OCI-LY7 (cell line): ENCODE results near the gene HPSE. TPM values are rescaled to one million over a fixed set of nuclear protein-coding genes. Genes with fewer than 3 reads are reported as not detected.
A peak's percentile ranks its signal among the peaks of the same experiment; 100 is the strongest.

ENCODE experiments used
- BruUV-seq: library from RNA; stranded (reverse); fragments of 400-500 nt; replicated peaks from 2 replicates; lab custom pipeline; 2021; lab: Mats Ljungman, UMichigan
- CTCF ChIA-PET: fragments of 300-600 bp; sonication (Branson Sonifier 250); formaldehyde crosslinking; loops from one replicate; lab custom pipeline; 2022; ENCODE audit warnings: antibody characterized with exemption; ENCODE audit not compliant: unreplicated experiment; lab: Charles Lee
- POLR2A ChIA-PET: fragments of 300-600 bp; sonication (Branson Sonifier 250); formaldehyde crosslinking; loops from one replicate; lab custom pipeline; 2022; ENCODE audit warnings: antibody characterized with exemption; lab: Charles Lee
- DNase-seq: peaks from one replicate; pipeline ENCODE4 v3.0.0-alpha.2; 2015; ENCODE audit warnings: low spot score
- H2AFZ ChIP-seq: fragments of 200-600 bp; sonication (generic), shearing (Covaris generic); 2 replicates; pipeline ENCODE4 v1.6.1; 2014; ENCODE audit warnings: mild to moderate bottlenecking, antibody characterized with exemption, low read length, moderate library complexity
- H3K27ac ChIP-seq: fragments of 200-600 bp; sonication (generic); 2 replicates; pipeline ENCODE4 v1.5.1; 2014; ENCODE audit warnings: mixed run types, low read depth, mild to moderate bottlenecking, moderate library complexity, low read length, inconsistent platforms; ENCODE audit not compliant: poor library complexity, severe bottlenecking
- H3K36me3 ChIP-seq: fragments of 200-600 bp; sonication (generic); 2 replicates; pipeline ENCODE4 v1.6.1; 2014; ENCODE audit warnings: mild to moderate bottlenecking, antibody characterized with exemption, low read length, moderate library complexity, mixed read lengths; ENCODE audit not compliant: insufficient read depth
- H3K4me1 ChIP-seq: fragments of 200-600 bp; sonication (generic); 2 replicates; pipeline ENCODE4 v1.5.1; 2014; ENCODE audit warnings: mild to moderate bottlenecking, low read length; ENCODE audit not compliant: insufficient read depth, poor library complexity, severe bottlenecking
- H3K4me2 ChIP-seq: fragments of 200-600 bp; sonication (generic); 2 replicates; pipeline ENCODE4 v1.6.1; 2014; ENCODE audit warnings: mild to moderate bottlenecking, low read length
- H3K4me3 ChIP-seq: fragments of 200-600 bp; sonication (generic); 2 replicates; pipeline ENCODE4 v1.5.1; 2014; ENCODE audit warnings: mild to moderate bottlenecking, low read depth, low read length; ENCODE audit not compliant: poor library complexity, severe bottlenecking
- H3K79me2 ChIP-seq: fragments of 200-600 bp; sonication (generic); 2 replicates; pipeline ENCODE4 v1.6.1; 2016; ENCODE audit warnings: low read depth, mild to moderate bottlenecking, low read length, moderate library complexity, mixed read lengths; ENCODE audit not compliant: insufficient read depth
- H3K9me2 ChIP-seq: fragments of 200-600 bp; sonication (generic); 2 replicates; pipeline ENCODE4 v1.6.1; 2016; ENCODE audit warnings: mild to moderate bottlenecking, low read length, mixed read lengths; ENCODE audit not compliant: insufficient read depth
- H3K9me3 ChIP-seq: fragments of 200-600 bp; sonication (generic); 2 replicates; pipeline ENCODE4 v1.6.1; 2014; ENCODE audit warnings: mild to moderate bottlenecking, mixed run types, low read length, mixed read lengths
- H4K20me1 ChIP-seq: fragments of 200-600 bp; sonication (generic); 2 replicates; pipeline ENCODE4 v1.6.1; 2014; ENCODE audit warnings: mild to moderate bottlenecking, antibody characterized with exemption, low read length, moderate library complexity, mixed read lengths; ENCODE audit not compliant: insufficient read depth
- CTCF ChIP-seq: fragments of 200-600 bp; sonication (generic); conservative IDR thresholded peaks from 2 replicates; pipeline ENCODE4 v1.5.1; 2014; ENCODE audit warnings: mild to moderate bottlenecking, antibody characterized with exemption, low read length, moderate library complexity, mixed read lengths
- EZH2phosphoT487 ChIP-seq: fragments of 200-600 bp; sonication (generic); IDR thresholded peaks from 2 replicates; pipeline ENCODE4 v1.6.1; 2018; ENCODE audit warnings: low read depth, borderline replicate concordance, mild to moderate bottlenecking, mixed run types, antibody characterized with exemption, low read length, moderate library complexity, mixed read lengths
- intact Hi-C: fragments of 100-400 bp; cut with micrococcal nuclease; formaldehyde crosslinking; loops from one replicate; pipeline ENCODE4 v1.10.0; 2022; ENCODE audit not compliant: unreplicated experiment
- total RNA-seq, 2 experiments: library from RNA; depleted of rRNA in 1 of 2; stranded (reverse); fragments of >200 nt in 1 of 2; shearing (Covaris generic) in 1 of 2; gene quantifications; 2 replicates each; pipeline ENCODE4 v1.2.3, GENCODE V29; 2014 to 2022

The HPSE gene
- total RNA-seq, 2 experiments from 2014 or later, result 2.4 to 3.1 TPM

GRCh38 chr4:83258461-83258860, 76.2 kb downstream of the HPSE start:
- no peak for DNase-seq
- CTCF ChIA-PET, result no interaction called here
- Histone ChIP-seq H3K79me2 (no peaks in the 10 kb centered on the region), H3K27ac (no peak overlapping the region), H3K4me3 (no peak overlapping the region), H2AFZ (no peak overlapping the region), H3K36me3 (peaks cover 32% of the 10 kb centered on the region), H3K9me2 (no peaks in the 10 kb centered on the region), H4K20me1 (no peaks in the 10 kb centered on the region), H3K9me3 (no peaks in the 10 kb centered on the region), H3K4me1 (peaks cover 42% of the 10 kb centered on the region), H3K4me2 (no peak overlapping the region)
- POLR2A ChIA-PET, result interaction anchor here (0.6 kb wide), 1 partner anchor 17 kb away, joined by 4 read pairs; no protein-coding TSS in a partner anchor
- intact Hi-C loops, result no loop called here
- no TSS peak for BruUV-seq
- no peak for TF ChIP-seq CTCF
- no peak for TF ChIP-seq EZH2phosphoT487

DNA sequence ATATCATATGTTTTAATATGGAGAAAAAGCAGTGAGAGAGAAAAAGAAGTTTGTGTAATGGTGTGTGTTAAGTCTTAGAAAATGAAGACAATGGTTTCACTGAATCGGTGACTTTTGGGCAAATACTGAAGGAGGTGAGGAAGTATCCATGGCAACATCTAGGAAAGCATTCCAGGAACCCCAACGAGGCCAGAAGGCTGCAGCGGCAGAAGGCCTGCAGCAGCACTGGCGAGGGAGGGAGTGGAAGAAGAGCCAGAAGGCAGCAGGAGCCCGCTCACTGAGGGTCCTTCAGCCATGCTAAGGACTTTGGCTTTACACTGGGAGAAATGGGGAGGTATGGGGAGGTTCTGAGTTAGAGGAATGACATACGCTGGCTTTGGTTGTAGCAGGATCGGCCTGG, 76.8 kb downstream of the HPSE start:
- TF ChIP-seq EZH2phosphoT487 (no peak), CTCF (no peak)
- POLR2A ChIA-PET, result interaction anchor here (0.7 kb wide), 3 partner anchors 142 to 1408 kb away, joined by 5 to 7 read pairs (median 5); no protein-coding TSS in a partner anchor
- H3K9me3 ChIP-seq, result no peaks in the 10 kb centered on the region
- H3K4me1 ChIP-seq, result peaks cover 49% of the 10 kb centered on the region
- no peak for DNase-seq
- H3K9me2 ChIP-seq, result no peaks in the 10 kb centered on the region
- no peaks in the 10 kb centered on the region for H3K79me2 ChIP-seq
- H2AFZ ChIP-seq, result no peak overlapping the region
- no peak overlapping the region for H3K4me2 ChIP-seq
- H3K4me3 ChIP-seq, result no peak overlapping the region
- no TSS peak for BruUV-seq
- CTCF ChIA-PET, result no interaction called here
- intact Hi-C loops, result loop anchor here (2.0 kb wide), 1 partner anchor 147 kb away; no protein-coding TSS in a partner anchor
- H3K36me3 ChIP-seq, result peaks cover 26% of the 10 kb centered on the region
- H3K27ac ChIP-seq, result no peak overlapping the region
- no peaks in the 10 kb centered on the region for H4K20me1 ChIP-seq

GRCh38 chr4:83255584-83255983, 79.1 kb downstream of the HPSE start:
- Histone ChIP-seq H3K79me2 (no peaks in the 10 kb centered on the region), H3K4me1 (peaks cover 56% of the 10 kb centered on the region), H2AFZ (no peak overlapping the region), H3K4me2 (peak overlapping the region; percentile 44), H3K4me3 (no peak overlapping the region), H4K20me1 (no peaks in the 10 kb centered on the region), H3K27ac (no peak overlapping the region), H3K9me3 (no peaks in the 10 kb centered on the region), H3K9me2 (no peaks in the 10 kb centered on the region), H3K36me3 (peaks cover 8% of the 10 kb centered on the region)
- CTCF ChIA-PET, result no interaction called here
- BruUV-seq, result no TSS peak
- DNase-seq, result no peak
- POLR2A ChIA-PET, result no interaction called here
- intact Hi-C loops, result no loop called here
- TF ChIP-seq CTCF (no peak), EZH2phosphoT487 (no peak)
